Amniotic epithelial cell (primary cell): ENCODE results near the gene CIC.

Experiments
- DNase-seq: peaks from one replicate; pipeline ENCODE4 v3.0.0-alpha.2; 2010; ENCODE audit warnings: low read depth

The CIC gene

DNA sequence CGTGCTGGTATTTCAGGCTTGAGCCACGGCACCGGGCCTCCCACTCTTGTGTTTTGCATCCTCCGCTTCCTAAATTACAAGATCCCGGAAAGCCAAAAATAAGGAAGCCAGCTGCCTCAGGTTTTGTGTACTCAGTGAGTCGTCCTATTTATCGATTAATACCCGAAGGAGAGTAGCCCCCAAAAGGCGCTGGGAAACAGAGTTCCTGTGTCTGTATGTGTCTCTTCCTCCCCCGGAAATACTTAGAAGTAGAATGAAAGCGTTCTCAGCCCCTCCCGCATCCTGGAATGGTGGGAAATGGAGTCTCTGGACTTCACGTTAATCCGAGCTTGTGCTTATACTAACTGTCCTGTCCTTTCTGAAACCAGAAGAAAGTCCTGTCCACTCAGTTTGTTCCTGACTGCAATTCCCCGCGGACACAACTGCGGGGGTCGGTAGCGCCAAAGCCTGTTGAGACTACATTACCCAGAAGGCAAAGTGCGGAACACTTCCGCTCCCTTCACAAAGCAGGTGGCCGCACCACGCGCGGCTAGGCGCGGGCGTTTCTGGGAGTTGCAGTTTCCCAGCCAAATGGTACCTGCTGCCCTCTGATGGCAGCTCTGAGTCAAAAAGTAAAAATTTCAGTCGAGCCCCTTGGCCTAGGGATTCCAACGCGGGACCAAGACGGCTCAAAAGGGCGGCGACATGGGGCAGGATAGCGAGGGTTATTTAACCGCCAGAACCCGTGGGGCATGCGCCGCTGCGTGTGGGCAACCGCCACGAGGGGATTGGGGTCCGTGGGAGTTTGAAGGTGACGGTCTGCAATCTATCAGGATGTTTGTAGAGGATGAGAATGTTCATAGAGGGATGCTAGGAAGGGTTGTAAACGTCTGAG is 24.5 kb upstream of the CIC start:
- DNase-seq, result peak; percentile 91

DNA sequence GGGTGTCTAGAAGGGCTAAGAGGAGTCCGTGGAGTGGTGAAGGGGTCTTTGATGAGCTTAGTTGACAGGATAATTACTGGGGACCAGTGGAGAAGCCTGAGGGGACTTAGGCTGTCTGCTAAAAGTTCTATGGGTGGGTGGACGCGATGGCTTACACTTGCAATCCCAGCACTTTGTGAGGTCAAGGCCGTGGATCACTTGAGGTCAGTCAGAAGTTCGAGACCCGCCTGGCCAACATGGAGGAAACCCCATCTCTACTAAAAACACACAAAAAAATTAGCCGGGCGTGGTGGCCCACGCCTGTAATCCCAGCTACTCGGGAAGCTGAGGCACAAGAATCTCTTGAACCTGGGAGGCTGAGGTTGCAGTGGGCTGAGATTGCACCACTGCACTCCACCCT is 23.8 kb upstream of the CIC start:
- no peak for DNase-seq

GRCh38 chr19:42246143-42246921 is 22.7 kb upstream of the CIC start:
- DNase-seq, result peak; percentile 80

GRCh38 chr19:42246922-42247639 is 22.0 kb upstream of the CIC start:
- peak; percentile 74 for DNase-seq

DNA sequence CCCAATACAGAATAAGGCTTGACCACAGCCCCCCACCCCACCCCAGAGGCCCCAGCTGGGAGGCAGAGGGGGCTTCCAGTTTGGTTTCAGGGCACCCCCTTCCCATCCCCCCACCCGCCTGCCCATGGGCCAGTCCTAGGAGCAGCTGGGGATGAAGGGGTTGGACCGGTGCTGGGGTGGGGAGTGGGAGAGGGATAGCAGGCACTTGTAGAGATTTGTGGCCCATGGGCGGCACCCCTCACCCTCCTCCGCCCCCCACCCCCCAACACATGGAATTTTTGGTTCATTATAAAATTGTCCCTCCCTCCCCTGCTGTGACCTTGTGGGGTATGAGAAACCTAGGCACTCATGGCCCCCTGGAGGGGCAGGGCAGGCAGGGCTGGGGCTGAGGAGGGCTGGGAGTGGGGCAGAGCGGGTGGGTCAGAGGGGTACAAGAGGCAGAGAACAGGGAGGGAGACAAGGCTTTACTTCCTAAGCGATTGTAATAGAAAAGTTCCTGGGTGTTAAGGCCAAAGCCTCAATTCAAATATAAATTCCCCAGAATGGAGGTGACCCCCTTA is 21.3 kb upstream of the CIC start:
- DNase-seq, result no peak

DNA sequence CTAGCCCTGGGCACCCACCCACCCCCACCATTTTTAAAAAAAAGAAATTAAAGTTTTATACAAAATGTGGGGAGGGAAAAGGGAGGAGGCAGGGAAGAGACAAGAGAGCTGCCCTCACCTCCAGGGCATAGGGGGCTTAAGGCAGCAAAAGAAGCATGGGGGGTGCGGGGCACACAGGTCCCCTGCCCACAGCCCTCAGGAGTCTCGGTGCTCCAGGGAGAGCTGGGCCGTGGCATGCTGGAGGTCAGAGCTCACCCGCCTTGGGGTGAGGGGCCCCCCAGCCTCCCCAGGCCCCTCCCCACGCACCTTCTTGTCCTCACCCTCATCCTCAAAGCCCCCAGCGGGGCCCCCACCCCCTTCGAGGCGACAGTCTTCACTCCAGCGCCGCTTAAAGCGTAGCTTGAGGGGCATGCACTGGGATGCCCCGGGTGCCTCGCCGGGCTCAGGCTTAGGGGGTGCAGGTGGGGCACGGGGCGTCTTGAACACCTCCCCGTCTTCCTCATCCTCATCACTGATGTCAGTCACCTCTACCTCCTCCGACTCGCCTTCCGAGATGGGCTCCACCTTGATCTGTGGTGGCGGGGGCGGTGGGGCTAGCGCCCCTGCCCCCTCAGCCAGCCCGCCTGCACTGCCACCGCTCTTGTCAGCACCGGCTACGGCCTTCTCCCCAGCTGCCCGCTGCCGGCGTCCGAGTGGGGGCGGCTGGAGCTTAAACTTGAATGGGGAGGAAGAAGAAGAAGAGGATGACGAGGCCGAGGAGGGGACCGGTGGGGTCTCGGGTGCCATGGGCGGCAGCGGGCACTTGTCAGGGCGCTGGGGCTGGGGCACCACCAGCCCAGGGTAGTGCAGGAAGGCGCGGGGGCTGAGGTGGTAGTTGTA is 20.5 kb upstream of the CIC start:
- DNase-seq, result no peak

GRCh38 chr19:42249149-42249750 is 19.8 kb upstream of the CIC start:
- no peak for DNase-seq

DNA sequence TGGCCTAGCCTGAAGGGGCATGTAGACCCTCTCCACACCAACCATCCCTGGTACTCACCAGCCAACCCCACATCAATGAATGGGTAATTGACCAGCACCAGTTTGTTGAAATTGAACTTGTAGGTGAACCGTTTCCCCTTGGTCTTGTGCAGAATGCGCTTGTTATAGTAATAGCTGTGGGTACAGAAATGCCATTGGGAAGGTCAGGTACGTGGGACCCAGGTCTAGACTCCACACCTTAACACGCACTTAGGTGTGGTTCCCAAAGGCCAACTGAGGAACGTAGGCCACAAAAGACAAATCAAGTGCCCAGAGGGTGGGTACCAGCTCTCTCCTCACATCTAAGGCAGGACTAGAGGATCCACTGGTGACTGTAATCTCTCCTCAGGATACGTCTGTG is 19.3 kb upstream of the CIC start:
- DNase-seq, result no peak

- no peak for DNase-seq
These were observed 18.8 kb upstream of the CIC start for GRCh38 chr19:42250183-42250665.

- DNase-seq, result peak; percentile 43
These were observed 18.2 kb upstream of the CIC start for GRCh38 chr19:42250666-42251531.

- no peak for DNase-seq
These were observed 17.3 kb upstream of the CIC start for GRCh38 chr19:42251572-42252358.

- DNase-seq, result peak; percentile 65
These were observed 16.4 kb upstream of the CIC start for GRCh38 chr19:42252365-42253244.

DNA sequence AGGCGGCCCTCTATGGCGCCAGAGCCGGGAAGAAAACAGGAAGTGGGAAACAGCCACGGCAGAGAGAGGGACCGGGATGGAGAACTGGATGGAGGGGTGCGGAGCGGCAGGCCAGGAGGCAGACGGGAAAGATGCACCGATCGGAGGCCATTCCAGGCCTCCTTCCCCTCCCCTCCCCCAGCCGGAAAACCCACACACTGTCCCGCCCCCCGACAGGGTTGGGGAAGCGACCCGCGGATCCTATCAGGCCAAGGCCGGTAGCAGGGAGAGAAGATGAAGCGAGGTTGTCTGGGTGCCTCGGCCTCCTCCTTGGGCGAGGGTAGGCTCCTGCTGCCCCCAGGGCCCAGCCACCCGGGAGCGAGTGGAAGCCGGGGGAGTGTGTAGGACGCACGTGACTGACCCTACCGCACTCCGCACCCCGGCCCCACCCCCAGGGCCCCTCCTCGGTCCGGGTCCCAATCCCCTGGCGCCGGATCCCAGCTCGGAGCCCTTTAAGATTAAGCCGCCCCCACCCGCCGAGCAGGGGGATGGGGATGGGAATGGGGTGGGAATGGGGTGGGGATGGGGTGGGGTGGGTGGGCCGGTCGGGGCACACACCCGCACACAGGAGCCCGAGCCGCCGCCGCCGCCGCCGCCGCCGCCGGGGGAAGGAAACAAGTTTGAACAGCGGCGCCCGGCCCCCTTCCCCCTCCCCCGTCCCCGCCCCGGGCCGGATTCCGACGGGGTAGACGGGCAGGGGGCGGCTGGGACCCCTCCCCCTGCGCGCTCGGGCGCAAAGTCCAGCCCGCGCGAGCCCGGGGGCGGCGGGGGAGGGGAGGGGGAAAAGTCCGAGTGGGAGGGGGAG is 15.6 kb upstream of the CIC start:
- peak; percentile 44 for DNase-seq

- DNase-seq, result peak; percentile 51
These were observed 14.8 kb upstream of the CIC start for GRCh38 chr19:42254089-42254849.

DNA sequence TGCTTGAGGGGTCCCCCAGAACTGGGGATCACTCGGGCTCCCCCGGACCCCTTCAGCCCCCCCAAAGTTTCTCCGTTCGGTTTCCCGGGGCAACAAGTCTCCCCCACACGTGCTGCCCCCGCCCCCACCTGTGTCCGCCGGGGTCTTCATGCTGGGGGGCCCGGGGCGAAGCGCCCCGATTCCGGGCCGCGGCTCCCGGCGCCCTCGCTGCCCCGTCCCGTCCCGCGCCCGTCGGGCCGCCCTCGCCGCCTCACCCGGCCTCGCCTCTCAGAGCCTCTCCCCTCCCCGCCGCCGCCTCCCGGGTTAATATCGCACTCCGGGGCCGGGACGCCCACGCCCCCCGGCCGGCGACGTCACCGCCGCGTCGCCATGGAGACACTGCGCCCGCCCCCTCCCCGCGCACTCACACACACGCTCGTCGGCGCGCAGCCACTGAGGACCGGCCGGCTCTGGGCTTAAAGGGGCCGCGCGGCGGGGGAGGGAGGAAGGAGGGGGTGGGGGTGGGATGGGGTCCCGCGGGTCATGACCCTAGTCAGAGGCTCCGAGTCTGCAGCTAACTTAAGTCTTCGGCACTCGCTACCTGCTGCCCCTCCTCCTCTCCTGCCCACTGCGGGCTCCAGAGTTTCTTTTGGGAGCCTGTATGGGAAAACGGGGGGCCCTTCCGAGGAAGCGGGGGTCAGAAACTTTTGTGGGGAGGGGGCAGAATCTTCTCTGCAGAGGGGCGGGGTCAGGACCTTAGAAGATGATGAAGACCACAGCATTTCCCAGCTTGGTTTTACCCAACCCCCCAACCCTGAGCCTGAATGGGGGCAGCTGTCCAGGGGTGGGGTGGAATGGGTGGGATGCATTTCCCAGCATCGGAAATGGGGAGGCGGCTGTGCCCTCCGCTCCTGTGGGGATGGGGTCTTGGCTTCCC is 13.9 kb upstream of the CIC start, which contains the start of gene ERF:
Gene ERF (minus strand): TSS at position 279 of the 916 bp plus-strand sequence. CDS start 129 bp downstream, at position 150.
- peak; percentile 79 for DNase-seq
